Stimulated activated memory B cell treated with anti-CD40 and anti-IgM and Interleukin-4, amounts not matched to agents 10 μg/mL and 1 μg/mL and 100 μg/mL, for 72 hours (primary cell): ENCODE data around the gene ACADVL.

ENCODE experiments used
- ATAC-seq: fragments of 150-1000 bp; cut with Tn5 transposase; 2 replicates; pipeline ENCODE4 v1.10.0; 2021
- H3K27ac Mint-ChIP-seq: one replicate; pipeline ENCODE4 v1.8.0; 2022; ENCODE audit warnings: mild to moderate bottlenecking, mixed read lengths
- H3K27me3 Mint-ChIP-seq: one replicate; pipeline ENCODE4 v1.8.0; 2022; ENCODE audit warnings: mixed read lengths
- H3K36me3 Mint-ChIP-seq: one replicate; pipeline ENCODE4 v1.8.0; 2022; ENCODE audit warnings: mixed read lengths
- H3K4me1 Mint-ChIP-seq: one replicate; pipeline ENCODE4 v1.8.0; 2022; ENCODE audit warnings: mixed read lengths
- H3K4me3 Mint-ChIP-seq: one replicate; pipeline ENCODE4 v1.8.0; 2022; ENCODE audit warnings: mild to moderate bottlenecking, moderate library complexity, mixed read lengths
- H3K9me3 Mint-ChIP-seq: one replicate; pipeline ENCODE4 v1.8.0; 2022; ENCODE audit warnings: mixed read lengths

The ACADVL gene

GRCh38 chr17:7207120-7208001 lies 12.4 kb upstream of the ACADVL start:
- Mint-ChIP-seq H3K27me3 (peaks cover 7% of the 10 kb centered on the region), H3K36me3 (no peaks in the 10 kb centered on the region), H3K4me3 (no peak overlapping the region), H3K4me1 (peaks cover 39% of the 10 kb centered on the region), H3K9me3 (no peaks in the 10 kb centered on the region), H3K27ac (peak overlapping the region; percentile 79)
- ATAC-seq, result no peak

DNA sequence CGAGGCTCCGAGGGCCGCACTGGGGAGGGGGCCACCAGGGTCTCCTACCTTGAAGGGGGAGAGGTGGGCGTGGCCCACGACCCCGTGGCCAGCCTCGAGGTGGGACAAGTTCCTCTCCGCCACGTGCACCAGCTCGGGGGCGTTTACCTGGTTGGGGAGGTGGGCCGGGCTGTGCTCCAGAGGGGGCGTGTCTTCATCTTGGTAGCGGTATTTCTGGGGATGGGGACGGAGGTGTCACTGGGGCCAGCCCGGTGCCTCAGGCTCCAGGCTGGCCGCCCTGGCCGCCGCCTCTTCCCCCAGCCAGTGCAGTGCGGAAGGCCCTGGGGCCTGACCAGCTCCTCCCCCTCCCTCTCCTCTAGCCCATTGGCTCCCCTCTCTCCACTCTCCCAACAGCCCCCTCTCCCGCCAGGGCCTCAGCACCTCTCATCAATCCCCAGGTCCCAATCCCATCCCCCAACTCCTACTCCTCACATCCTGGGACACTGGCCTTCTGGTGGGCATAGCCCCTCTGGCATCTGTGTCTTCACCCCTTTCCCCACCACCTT lies 11.6 kb upstream of the ACADVL start:
- no peak for ATAC-seq
- no peaks in the 10 kb centered on the region for H3K36me3 Mint-ChIP-seq
- H3K9me3 Mint-ChIP-seq, result no peaks in the 10 kb centered on the region
- H3K4me1 Mint-ChIP-seq, result peaks cover 39% of the 10 kb centered on the region
- H3K27ac Mint-ChIP-seq, result no peak overlapping the region
- peaks cover 9% of the 10 kb centered on the region for H3K27me3 Mint-ChIP-seq
- no peak overlapping the region for H3K4me3 Mint-ChIP-seq

- Mint-ChIP-seq H3K9me3 (no peaks in the 10 kb centered on the region), H3K4me1 (peaks cover 42% of the 10 kb centered on the region), H3K27ac (no peak overlapping the region), H3K36me3 (no peaks in the 10 kb centered on the region), H3K27me3 (peaks cover 9% of the 10 kb centered on the region), H3K4me3 (no peak overlapping the region)
- no peak for ATAC-seq
These were observed 10.8 kb upstream of the ACADVL start for GRCh38 chr17:7208754-7209460.

GRCh38 chr17:7211491-7212273 lies 8.1 kb upstream of the ACADVL start:
- peaks cover 38% of the 10 kb centered on the region for H3K4me1 Mint-ChIP-seq
- no peak overlapping the region for H3K4me3 Mint-ChIP-seq
- no peaks in the 10 kb centered on the region for H3K9me3 Mint-ChIP-seq
- H3K27ac Mint-ChIP-seq, result no peak overlapping the region
- H3K36me3 Mint-ChIP-seq, result no peaks in the 10 kb centered on the region
- no peak for ATAC-seq
- H3K27me3 Mint-ChIP-seq, result peaks cover 9% of the 10 kb centered on the region

DNA sequence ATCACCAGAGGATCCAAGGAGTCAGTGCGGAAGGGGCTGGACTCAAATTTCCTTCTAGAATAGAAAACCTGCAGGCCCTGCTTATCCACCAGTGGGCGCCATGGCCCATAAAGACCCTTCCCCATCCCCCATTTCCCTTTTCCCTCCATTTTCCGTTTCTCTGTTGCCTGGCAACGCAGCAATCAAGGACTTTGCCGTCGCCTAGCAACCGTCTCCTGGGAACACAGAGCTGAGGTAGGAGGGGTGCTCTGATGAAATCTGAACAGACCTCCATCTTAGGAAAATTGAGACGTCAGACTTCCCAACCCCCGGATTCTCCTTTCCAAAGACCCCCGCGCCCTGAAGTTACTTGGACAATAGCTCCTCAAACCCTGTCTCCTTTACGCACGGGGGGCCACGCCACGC lies 5.8 kb upstream of the ACADVL start:
- peak overlapping the region; percentile 91 for H3K4me3 Mint-ChIP-seq
- peaks cover 50% of the 10 kb centered on the region for H3K4me1 Mint-ChIP-seq
- H3K27ac Mint-ChIP-seq, result peak overlapping the region; percentile 71
- H3K27me3 Mint-ChIP-seq, result peaks cover 9% of the 10 kb centered on the region
- H3K36me3 Mint-ChIP-seq, result no peaks in the 10 kb centered on the region
- peak; percentile 14 for ATAC-seq
- H3K9me3 Mint-ChIP-seq, result no peaks in the 10 kb centered on the region

DNA sequence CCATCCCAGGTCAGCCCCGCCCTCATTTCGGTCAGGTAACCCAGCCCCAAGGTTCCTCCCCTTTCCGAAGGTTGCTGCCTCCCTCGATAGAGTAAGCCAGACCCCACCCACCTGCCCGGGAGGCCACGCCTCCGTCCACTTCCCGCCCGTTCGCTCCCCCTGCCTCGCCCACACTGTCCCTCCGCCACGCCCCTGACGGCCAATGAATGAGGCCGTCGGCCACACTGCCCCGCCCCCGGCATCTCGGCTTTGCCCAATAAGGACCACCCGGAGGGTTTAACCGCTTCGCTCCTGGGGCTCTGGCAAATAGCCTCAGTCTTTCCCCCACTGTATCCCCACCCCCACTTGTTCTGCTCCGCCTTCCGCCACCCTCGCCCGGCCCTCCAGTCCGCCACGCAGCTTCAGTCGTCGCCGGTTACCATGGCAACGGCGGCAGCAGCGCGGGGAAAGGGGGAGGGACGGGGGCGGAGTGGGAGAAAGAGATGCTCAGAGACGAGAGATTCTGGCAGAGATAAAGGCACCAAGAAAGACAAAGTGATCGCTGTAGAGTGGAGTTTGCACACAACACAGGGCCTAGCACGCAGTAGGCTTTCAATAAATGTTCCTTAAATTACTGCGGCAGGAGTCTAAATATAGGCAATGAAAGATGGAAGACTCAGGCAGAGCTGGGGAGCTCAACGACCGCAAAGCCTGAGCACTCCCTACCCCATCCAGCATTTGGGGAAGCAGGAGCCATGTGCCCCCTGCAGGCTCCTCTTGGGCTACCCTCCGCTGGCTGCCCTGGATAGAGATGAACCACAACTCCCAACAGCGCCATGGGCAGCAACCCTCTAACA lies 5.2 kb upstream of the ACADVL start:
- peak overlapping the region; percentile 71 for H3K27ac Mint-ChIP-seq
- no peaks in the 10 kb centered on the region for H3K9me3 Mint-ChIP-seq
- ATAC-seq, result peak; percentile 93
- H3K4me3 Mint-ChIP-seq, result peak overlapping the region; percentile 91
- peaks cover 56% of the 10 kb centered on the region for H3K4me1 Mint-ChIP-seq
- no peaks in the 10 kb centered on the region for H3K36me3 Mint-ChIP-seq
- peaks cover 9% of the 10 kb centered on the region for H3K27me3 Mint-ChIP-seq

- Mint-ChIP-seq H3K4me3 (peak overlapping the region; percentile 91), H3K27me3 (peaks cover 9% of the 10 kb centered on the region), H3K27ac (peak overlapping the region; percentile 71), H3K9me3 (no peaks in the 10 kb centered on the region), H3K36me3 (no peaks in the 10 kb centered on the region), H3K4me1 (peaks cover 59% of the 10 kb centered on the region)
- no peak for ATAC-seq
These were observed 4.6 kb upstream of the ACADVL start for GRCh38 chr17:7215136-7215638.

- Mint-ChIP-seq H3K27ac (no peak overlapping the region), H3K4me3 (peak overlapping the region; percentile 35)
These were observed 4.0 kb upstream of the ACADVL start for GRCh38 chr17:7215652-7216180.

DNA sequence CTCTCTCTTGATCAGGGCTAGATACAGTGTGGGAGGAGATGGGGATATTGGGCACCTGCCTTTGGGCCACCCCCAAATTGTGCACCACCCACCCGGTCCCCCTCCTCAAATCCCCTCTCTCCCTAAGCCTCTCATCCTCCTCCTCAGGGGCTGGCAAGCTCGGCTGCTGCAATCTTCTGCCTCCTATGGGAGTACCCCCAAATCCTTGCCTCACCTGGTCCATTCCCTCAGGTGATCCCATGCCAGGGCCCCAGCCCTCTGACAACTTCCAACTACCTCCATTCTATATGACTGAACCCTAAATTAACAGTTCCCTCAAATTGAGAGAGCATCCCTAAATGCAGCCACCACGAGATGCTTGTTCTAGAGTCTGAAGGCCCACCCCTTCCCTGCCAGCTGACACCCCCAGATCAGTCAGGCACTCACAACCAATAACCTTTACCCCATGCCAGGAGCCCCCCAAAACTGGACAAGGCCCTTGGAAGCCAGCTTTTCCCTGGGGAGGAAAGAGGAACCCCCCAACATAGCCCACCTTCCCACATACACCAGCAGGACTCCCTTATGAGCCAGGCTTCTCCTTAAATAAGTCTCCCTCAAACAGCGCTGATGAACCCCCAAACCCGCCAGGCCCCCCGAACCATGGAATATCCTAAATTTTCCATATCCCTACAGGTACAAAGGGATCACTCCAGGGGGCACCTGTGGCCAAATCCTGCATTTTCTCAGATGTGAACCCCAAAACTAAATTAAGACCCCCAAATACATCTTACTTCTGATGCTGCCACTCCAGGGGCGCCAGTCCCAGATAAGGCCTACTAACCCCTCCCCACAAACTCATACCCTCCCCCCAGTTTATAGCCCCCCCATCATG lies 3.3 kb upstream of the ACADVL start:
- no peaks in the 10 kb centered on the region for H3K36me3 Mint-ChIP-seq
- no peak for ATAC-seq
- H3K27ac Mint-ChIP-seq, result no peak overlapping the region
- H3K27me3 Mint-ChIP-seq, result peaks cover 9% of the 10 kb centered on the region
- no peaks in the 10 kb centered on the region for H3K9me3 Mint-ChIP-seq
- H3K4me3 Mint-ChIP-seq, result peak overlapping the region; percentile 35
- H3K4me1 Mint-ChIP-seq, result peaks cover 72% of the 10 kb centered on the region

More at GRCh38 chr17:7215652-7216180, 4.0 kb upstream of the ACADVL start:
- no peak for ATAC-seq
- no peaks in the 10 kb centered on the region for H3K36me3 Mint-ChIP-seq
- peaks cover 9% of the 10 kb centered on the region for H3K27me3 Mint-ChIP-seq
- H3K4me1 Mint-ChIP-seq, result peaks cover 64% of the 10 kb centered on the region
- no peaks in the 10 kb centered on the region for H3K9me3 Mint-ChIP-seq

GRCh38 chr17:7217113-7217987 lies 2.4 kb upstream of the ACADVL start:
- H3K36me3 Mint-ChIP-seq, result no peaks in the 10 kb centered on the region
- no peaks in the 10 kb centered on the region for H3K9me3 Mint-ChIP-seq
- ATAC-seq, result no peak
- peak overlapping the region; percentile 51 for H3K4me3 Mint-ChIP-seq
- H3K4me1 Mint-ChIP-seq, result peaks cover 74% of the 10 kb centered on the region
- H3K27ac Mint-ChIP-seq, result peak overlapping the region; percentile 85
- peaks cover 2% of the 10 kb centered on the region for H3K27me3 Mint-ChIP-seq

DNA sequence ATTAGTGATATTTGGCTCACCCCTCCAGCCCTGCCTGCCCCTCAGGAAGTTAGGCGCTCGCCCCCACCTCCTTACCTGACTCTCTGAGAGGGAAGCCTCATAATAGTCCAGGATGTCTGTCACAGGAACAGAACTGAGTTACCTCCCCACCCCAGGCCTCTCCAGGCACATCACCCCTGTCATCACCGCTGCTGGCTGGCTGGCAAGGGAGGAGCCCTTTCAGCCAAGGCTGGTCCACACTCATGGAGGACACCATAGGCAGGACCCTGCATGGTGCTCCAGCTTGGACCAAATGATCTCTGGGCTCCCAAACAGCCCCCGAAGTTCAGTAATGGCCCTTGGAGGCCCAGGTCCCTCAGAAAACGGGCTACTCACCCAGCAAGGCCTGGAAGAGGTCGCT lies 1.6 kb upstream of the ACADVL start:
- Mint-ChIP-seq H3K27ac (peak overlapping the region; percentile 85), H3K9me3 (no peaks in the 10 kb centered on the region), H3K36me3 (no peaks in the 10 kb centered on the region), H3K27me3 (no peaks in the 10 kb centered on the region), H3K4me1 (peaks cover 74% of the 10 kb centered on the region), H3K4me3 (no peak overlapping the region)
- no peak for ATAC-seq

DNA sequence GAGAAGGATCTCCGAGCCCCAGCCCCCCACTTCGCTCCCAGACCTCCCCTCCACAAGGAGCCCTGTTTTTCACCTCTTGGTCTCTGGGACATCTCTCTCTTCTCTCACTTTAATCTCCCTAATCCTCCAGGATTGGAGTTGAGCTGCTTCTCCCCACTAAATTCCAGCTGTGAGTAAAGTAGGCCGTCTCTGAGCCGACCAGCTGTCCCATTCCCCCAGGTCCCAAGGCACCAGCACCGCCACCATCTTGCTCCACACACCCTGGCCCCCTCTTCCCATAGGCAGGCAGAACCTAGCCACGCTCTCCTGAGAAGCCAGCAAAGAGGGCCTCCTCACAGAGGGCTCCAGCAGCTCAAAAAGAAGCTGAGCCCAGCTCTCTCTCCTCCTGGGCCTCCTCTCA lies 980 bp upstream of the ACADVL start:
- Mint-ChIP-seq H3K27ac (peak overlapping the region; percentile 85), H3K36me3 (peaks cover 5% of the 10 kb centered on the region), H3K4me1 (peaks cover 68% of the 10 kb centered on the region), H3K4me3 (peak overlapping the region; percentile 16), H3K27me3 (no peaks in the 10 kb centered on the region), H3K9me3 (no peaks in the 10 kb centered on the region)
- ATAC-seq, result no peak
